Measurements from ENCODE around the gene PDCD4.

Gene PDCD4

DNA sequence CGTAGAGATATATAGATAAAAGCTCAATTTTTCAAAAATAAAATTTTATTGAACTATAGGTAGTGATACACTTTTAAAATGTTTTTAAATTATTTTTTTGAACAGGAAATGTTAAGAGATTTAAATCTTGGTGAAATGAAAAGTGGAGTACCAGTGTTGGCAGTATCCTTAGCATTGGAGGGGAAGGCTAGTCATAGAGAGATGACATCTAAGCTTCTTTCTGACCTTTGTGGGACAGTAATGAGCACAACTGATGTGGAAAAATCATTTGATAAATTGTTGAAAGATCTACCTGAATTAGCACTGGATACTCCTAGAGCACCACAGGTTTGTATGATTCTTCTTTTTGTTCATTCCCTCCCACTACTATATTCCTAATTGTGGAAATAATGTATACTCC is 15.8 kb downstream of the PDCD4 start:
- H3K4me3 Mint-ChIP-seq: peak overlapping the region in 1 of 2 donors; percentile 47
- no peaks in the 10 kb centered on the region for H3K27me3 Mint-ChIP-seq
- no peak for DNase-seq
- H3K36me3 Mint-ChIP-seq (ENCODE audit: insufficient read depth): peaks cover 89% of the 10 kb centered on the region
- no peaks in the 10 kb centered on the region for H3K9me3 Mint-ChIP-seq
- peak overlapping the region in 1 of 2 donors; percentile 38 for H3K27ac Mint-ChIP-seq
- peaks cover 30 to 51% of the 10 kb centered on the region in 2 donors for H3K4me1 Mint-ChIP-seq (ENCODE audit: low read depth in 2 of 2)
- ATAC-seq (replicated peaks): no peak

DNA sequence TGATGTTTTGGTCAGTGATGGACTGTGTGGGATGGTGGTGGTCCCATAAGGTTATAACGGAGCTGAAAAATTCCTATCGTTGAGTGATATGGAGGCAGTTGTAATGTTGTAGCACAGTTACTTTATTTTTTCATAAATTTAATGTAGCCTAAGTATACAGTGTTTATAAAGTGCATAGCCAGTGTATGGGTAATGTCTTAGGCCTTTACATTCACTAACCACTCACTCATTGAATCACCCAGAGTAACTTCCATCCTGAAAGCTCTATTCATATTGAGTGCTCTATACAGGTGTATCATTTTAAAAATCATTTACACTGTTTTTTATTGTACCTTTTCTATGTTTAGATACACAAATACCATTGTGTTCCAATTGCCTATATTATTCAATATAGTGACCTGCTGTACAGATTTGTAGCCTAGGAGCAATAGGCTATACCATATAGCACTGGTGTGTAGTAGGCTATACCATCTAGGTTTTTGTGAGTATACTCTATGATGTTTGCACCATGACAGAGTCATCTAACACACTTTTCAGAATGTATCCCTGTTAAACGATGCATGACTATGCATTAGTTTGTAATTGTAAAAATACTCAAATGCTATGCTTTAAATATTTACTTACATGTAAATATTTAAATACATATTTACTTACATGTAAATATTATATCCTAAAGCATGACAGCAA is 21.0 kb downstream of the PDCD4 start:
- no peak overlapping the region for H3K4me3 Mint-ChIP-seq
- no peaks in the 10 kb centered on the region for H3K9me3 Mint-ChIP-seq
- ATAC-seq (replicated peaks) (no peak), DNase-seq (no peak)
- H3K27ac Mint-ChIP-seq: peak overlapping the region in 1 of 2 donors; percentile 9
- H3K27me3 Mint-ChIP-seq: no peaks in the 10 kb centered on the region
- peaks cover 23 to 43% of the 10 kb centered on the region in 2 donors for H3K4me1 Mint-ChIP-seq (ENCODE audit: low read depth in 2 of 2)
- peaks cover 94% of the 10 kb centered on the region for H3K36me3 Mint-ChIP-seq (ENCODE audit: insufficient read depth)

DNA sequence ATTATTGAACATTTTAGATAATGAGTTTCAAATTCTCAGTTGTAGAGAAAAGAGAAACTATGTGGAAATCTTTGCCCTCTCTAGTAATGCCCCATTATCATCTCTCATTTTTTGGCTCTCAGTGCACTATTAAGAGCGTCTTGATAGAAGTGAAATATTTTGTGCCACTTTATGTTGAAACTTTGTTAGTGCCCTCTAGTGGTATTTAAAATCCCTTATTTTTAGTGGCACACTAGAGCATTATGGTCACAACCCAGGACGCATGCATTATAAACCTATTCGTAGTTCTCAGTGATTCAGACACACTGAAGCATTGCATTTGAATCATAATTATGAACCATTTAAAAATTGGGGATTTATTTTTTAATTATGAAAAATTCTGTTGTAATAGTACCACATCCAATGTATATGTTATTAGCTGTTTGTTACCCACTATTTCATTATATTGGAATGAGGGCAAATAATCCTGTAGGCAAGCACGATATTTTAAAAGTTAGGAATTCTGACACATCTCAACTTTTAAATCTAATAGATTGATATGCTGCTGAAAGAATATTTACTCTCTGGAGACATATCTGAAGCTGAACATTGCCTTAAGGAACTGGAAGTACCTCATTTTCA is 21.9 kb downstream of the PDCD4 start:
- DNase-seq: no peak
- H3K27me3 Mint-ChIP-seq: no peaks in the 10 kb centered on the region
- no peak overlapping the region for H3K4me3 Mint-ChIP-seq
- peaks cover 95% of the 10 kb centered on the region for H3K36me3 Mint-ChIP-seq (ENCODE audit: insufficient read depth)
- ATAC-seq (replicated peaks): peak; percentile 92
- H3K9me3 Mint-ChIP-seq: no peaks in the 10 kb centered on the region
- peaks cover 23 to 43% of the 10 kb centered on the region in 2 donors for H3K4me1 Mint-ChIP-seq (ENCODE audit: low read depth in 2 of 2)
- peak overlapping the region in 1 of 2 donors; percentile 5 for H3K27ac Mint-ChIP-seq

DNA sequence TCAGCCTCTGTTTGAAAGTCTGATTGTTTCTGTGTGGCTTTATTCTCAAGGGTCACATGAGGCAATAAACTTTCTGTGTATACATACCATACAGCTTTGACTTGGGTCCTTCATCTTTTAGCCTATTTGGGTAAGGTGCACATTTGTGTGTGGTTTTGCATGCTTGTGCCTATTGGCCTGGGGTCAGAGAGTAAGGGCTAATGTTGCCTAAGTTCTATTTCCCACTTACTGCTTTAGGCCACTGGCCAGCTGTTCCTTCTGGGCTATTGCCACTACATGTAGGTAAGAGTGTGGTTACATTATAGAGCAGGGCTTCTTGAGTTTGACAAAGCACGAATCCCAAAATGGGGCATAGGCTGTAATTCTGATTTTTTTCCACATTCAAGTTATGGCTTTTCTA is 25.5 kb downstream of the PDCD4 start:
- ATAC-seq (replicated peaks): no peak
- Mint-ChIP-seq H3K9me3 (no peaks in the 10 kb centered on the region), H3K36me3 (ENCODE audit: insufficient read depth) (peaks cover 84% of the 10 kb centered on the region), H3K4me3 (no peak overlapping the region), H3K27ac (peak overlapping the region in 1 of 2 donors; percentile 62), H3K27me3 (no peaks in the 10 kb centered on the region), H3K4me1 (ENCODE audit: low read depth in 2 of 2) (peaks cover 15 to 28% of the 10 kb centered on the region in 2 donors)
- no peak for DNase-seq

DNA sequence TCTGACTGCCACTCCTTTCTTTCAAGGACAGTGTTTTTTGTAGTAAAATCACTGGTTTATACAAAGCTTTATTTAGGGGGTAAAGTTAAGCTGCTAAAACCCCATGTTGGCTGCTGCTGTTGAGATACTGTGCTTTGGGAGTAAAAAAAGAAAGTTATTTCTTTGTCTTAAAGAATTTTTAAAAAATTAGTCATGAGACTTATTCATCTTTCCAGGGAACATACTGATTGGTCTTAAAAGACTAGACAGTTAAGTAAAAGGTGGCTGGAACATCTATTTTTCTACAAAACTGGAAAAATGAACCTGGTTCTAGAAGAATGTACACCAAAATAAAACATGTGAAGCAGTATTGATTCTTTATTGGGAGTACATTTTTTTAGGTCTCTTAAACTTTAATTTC is 26.7 kb downstream of the PDCD4 start:
- Mint-ChIP-seq H3K4me1 (ENCODE audit: low read depth in 2 of 2) (peaks cover 23 to 35% of the 10 kb centered on the region in 2 donors), H3K36me3 (ENCODE audit: insufficient read depth) (peaks cover 86% of the 10 kb centered on the region), H3K9me3 (no peaks in the 10 kb centered on the region), H3K27me3 (no peaks in the 10 kb centered on the region), H3K4me3 (no peak overlapping the region), H3K27ac (peak overlapping the region; percentile 27 to 49)
- ATAC-seq (replicated peaks) (no peak), DNase-seq (no peak)

DNA sequence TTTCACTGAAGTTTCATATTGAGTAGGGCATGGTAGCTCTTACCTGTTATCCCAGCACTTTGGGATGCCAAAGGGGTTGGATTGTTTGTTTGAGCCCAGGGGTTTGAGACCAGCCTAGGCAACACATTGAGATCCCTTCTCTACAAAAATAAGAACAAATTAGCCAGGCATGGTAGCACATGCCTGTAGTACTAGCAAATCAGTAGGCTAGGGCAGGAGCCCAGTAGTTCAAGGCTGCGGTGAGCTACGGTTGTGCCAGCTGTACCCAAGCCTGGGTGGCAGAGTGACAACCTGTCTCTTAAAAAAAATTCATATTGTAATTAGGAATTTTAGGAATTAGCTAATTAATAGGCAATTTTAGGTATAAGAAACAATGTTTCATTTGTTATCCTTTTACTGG is 29.3 kb downstream of the PDCD4 start:
- ATAC-seq (replicated peaks): no peak
- peaks cover 65% of the 10 kb centered on the region for H3K36me3 Mint-ChIP-seq (ENCODE audit: insufficient read depth)
- peak overlapping the region in 1 of 2 donors; percentile 77 for H3K27ac Mint-ChIP-seq

DNA sequence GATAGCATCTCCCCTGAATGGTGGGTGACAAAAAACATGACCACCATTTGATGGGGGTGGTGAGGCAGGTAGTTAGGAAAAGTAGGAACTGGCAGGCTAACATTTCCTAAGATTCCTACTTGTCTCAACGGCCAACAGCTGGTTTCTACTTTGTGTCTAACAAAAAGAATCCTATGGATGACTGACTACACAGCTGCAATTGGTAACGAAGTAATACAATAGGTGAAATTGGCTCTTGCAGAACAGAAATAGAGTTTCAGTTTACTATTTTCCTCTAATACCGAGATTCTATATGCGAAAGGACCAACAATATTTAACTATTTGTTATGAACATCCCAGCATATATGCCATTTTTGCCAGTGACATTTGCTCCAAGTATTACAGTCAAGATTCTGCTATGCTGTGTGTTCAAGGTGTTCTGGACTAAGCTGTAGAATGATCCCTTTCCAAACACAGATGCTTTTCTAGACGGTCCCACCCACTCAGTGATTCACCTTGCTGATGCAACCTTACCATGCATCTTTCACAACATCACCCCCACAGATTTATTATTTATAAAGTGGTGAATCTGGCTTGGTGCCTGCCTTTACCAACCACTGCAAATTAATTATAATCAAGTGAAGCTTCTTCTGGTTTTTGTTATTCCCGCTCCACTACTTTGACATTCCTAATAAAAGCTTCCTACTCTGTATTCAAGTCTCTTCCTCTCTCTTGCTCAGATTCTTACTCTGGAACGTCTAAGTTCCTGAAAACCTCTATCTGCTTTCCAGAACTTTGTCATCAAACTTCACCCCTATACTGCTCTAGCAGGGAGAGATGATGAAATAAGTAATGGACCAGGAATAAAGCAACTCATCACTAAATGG is 30.5 kb downstream of the PDCD4 start:
- DNase-seq (no peak), ATAC-seq (replicated peaks) (no peak)
- no peaks in the 10 kb centered on the region for H3K9me3 Mint-ChIP-seq
- H3K36me3 Mint-ChIP-seq (ENCODE audit: insufficient read depth): peaks cover 59% of the 10 kb centered on the region
- no peaks in the 10 kb centered on the region for H3K27me3 Mint-ChIP-seq
- peak overlapping the region; percentile 74 to 82 for H3K27ac Mint-ChIP-seq
- peaks cover 14 to 19% of the 10 kb centered on the region in 2 donors for H3K4me1 Mint-ChIP-seq (ENCODE audit: low read depth in 2 of 2)
- H3K4me3 Mint-ChIP-seq: no peak overlapping the region

More for the DNA sequence above, 29.3 kb downstream of the PDCD4 start:
- Mint-ChIP-seq H3K4me1 (ENCODE audit: low read depth in 2 of 2) (peaks cover 17 to 25% of the 10 kb centered on the region in 2 donors), H3K27me3 (no peaks in the 10 kb centered on the region), H3K9me3 (no peaks in the 10 kb centered on the region), H3K4me3 (no peak overlapping the region)
- no peak for DNase-seq

DNA sequence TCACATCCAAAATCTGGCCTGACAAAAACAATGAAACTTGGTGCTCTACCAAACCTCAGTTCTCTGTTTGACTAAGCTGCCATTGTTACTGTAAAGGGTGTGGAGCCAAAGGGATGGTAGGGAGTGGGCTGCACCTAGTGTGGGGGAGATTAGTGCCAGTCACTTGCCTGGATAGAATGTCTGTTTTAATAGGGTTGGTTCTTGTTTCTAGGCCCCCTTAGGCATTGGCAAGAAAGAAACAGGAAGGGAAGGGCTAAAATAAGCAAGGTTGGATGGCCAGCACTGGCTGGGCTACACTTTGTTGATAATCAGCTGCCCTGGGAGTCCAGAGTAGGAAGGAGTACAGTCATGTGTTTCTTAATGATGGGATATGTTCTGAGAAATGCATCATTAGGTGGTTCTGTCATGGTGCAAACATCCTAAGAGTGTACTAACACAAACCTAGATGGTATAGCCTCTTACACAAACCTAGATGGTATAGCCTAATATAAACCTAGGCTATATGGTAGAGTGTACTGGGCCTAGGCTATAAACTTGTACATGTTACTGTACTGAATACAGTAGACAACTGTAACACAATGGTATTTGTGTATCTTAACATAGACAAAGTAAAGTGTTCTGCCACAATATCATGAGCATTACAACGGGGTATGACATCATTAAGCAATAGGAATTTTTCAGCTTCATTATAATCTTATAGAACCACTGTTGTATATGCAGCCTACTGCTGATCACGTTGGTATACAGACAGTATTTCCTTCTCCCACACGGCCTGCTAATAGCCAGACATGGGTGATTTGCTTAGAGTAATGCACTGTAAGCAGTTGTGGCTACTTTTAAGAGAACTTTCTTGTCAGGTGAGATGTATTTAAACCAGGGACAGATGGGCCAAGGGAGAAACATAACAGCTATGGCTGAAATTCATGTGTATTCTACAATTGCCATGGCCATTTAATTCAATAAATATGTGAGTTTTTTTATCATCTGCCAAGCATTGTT is 31.9 kb downstream of the PDCD4 start:
- DNase-seq (no peak), ATAC-seq (replicated peaks) (no peak)
- Mint-ChIP-seq H3K27ac (peak overlapping the region; percentile 74 to 82), H3K27me3 (no peaks in the 10 kb centered on the region), H3K36me3 (ENCODE audit: insufficient read depth) (peaks cover 45% of the 10 kb centered on the region), H3K9me3 (no peaks in the 10 kb centered on the region), H3K4me1 (ENCODE audit: low read depth in 2 of 2) (peaks cover 14 to 23% of the 10 kb centered on the region in 2 donors), H3K4me3 (no peak overlapping the region)

DNA sequence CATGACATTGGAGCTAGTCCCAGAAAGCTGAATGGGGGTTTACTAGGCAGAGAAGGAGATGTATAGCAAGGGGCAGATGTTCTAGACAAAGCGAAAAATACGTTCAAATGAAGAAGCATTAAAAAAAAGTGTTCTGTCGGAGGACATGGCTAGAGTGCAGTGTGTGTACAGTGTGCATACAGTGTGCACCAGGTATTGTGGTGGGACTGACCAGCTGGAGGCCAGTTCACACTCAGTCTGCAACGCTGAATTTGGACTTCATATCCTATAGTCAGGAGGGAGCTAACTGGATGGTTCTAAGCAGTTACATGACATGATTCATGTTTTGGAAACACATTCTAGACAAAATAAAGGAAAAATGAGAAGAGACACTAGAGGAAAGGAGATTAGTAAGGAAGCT is 38.4 kb downstream of the PDCD4 start:
- DNase-seq (no peak), ATAC-seq (replicated peaks) (no peak)
- Mint-ChIP-seq H3K36me3 (ENCODE audit: insufficient read depth) (peaks cover 8% of the 10 kb centered on the region), H3K4me1 (ENCODE audit: low read depth in 2 of 2) (peaks cover 0 to 16% of the 10 kb centered on the region in 2 donors), H3K4me3 (no peak overlapping the region), H3K9me3 (no peaks in the 10 kb centered on the region), H3K27me3 (no peaks in the 10 kb centered on the region), H3K27ac (no peak overlapping the region)

DNA sequence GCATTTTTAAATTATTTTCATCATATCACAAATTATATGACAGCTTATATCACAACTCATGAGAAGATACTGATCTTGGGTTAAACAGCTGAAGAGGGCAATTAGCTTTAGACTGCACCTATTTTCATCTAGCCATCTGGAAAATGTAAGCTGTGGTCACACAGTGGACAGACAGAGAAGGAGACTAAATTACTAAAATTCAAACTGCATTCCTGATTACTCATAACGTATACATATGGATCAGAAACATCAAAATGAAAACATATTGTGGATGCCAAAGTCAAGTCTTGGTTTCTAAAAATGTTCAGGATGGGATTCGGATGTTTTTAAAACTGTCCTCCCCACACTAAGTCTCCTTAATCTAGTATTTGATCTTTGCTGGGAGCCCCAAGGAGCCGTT is 40.6 kb downstream of the PDCD4 start:
- no peak overlapping the region for H3K27ac Mint-ChIP-seq
- no peak overlapping the region for H3K4me3 Mint-ChIP-seq
- peaks cover 11% of the 10 kb centered on the region for H3K36me3 Mint-ChIP-seq (ENCODE audit: insufficient read depth)
- no peaks in the 10 kb centered on the region for H3K27me3 Mint-ChIP-seq
- peaks cover 3 to 30% of the 10 kb centered on the region in 2 donors for H3K4me1 Mint-ChIP-seq (ENCODE audit: low read depth in 2 of 2)
- DNase-seq (no peak), ATAC-seq (replicated peaks) (no peak)
- no peaks in the 10 kb centered on the region for H3K9me3 Mint-ChIP-seq

DNA sequence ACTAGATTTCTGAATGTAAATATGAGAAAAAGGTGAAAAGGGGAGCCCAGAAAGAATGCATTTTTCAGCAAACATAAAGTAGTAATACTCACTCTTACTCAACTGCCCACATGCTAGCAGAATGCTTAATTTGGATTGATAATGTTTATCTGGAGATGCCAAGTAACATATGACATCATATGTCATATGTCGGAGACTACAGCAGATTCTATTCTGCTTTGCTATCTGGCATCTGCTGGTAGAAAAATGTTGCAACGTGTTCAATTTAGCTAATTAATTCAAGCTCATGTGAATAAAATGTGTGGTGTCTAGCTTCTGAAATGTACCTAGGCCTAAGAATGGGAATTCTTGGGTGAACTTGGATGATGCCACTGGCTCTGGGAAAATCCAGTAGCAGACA is 42.7 kb downstream of the PDCD4 start:
- Mint-ChIP-seq H3K27me3 (no peaks in the 10 kb centered on the region), H3K9me3 (no peaks in the 10 kb centered on the region), H3K4me1 (ENCODE audit: low read depth in 2 of 2) (peaks cover 16 to 33% of the 10 kb centered on the region in 2 donors), H3K36me3 (ENCODE audit: insufficient read depth) (peaks cover 27% of the 10 kb centered on the region), H3K27ac (peak overlapping the region in 1 of 2 donors; percentile 66), H3K4me3 (no peak overlapping the region)
- ATAC-seq (replicated peaks): no peak
- no peak for DNase-seq

DNA sequence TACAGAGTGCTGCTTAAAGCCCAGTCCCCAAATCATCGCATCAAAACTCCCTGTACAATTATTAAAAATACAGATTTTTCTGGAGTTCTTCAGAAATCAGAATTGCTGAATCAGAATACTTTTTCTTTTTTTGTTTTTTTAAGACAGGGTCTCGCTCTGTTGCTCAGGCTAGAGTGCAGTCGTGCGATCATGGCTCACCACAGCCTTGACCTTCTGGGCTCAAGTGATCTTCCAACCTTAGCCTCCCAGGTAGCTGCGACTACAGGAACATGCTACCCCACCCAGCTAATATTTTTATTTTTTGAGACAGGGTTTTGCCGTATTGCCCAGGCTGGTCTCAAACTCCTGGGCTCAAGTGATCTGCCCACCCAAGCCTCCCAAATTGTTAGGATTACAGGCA is 43.3 kb downstream of the PDCD4 start:
- H3K27me3 Mint-ChIP-seq: no peaks in the 10 kb centered on the region
- ATAC-seq (replicated peaks): no peak
- H3K4me3 Mint-ChIP-seq: no peak overlapping the region
- no peak for DNase-seq
- no peaks in the 10 kb centered on the region for H3K9me3 Mint-ChIP-seq
- no peak overlapping the region for H3K27ac Mint-ChIP-seq
- peaks cover 16 to 32% of the 10 kb centered on the region in 2 donors for H3K4me1 Mint-ChIP-seq (ENCODE audit: low read depth in 2 of 2)
- H3K36me3 Mint-ChIP-seq (ENCODE audit: insufficient read depth): peaks cover 31% of the 10 kb centered on the region
